A549 (cell line): Measurements from ENCODE around the gene ANKRD33.

Experiments
- BHLHE40 ChIP-seq: IDR thresholded peaks from 2 replicates; pipeline ENCODE4 v1.6.1; 2012; ENCODE audit warnings: low read depth, low read length, inconsistent platforms
- CHD2 ChIP-seq: fragments of 150-350 bp; IDR thresholded peaks from 2 replicates; pipeline ENCODE4 v1.6.1; 2014; ENCODE audit warnings: low read length; ENCODE audit not compliant: partially characterized antibody
- CTCF ChIP-seq: fragments of >200 bp; sonication (Bioruptor Twin); formaldehyde crosslinking; IDR thresholded peaks from 3 replicates; pipeline ENCODE4 v1.5.1; 2016
- ESRRA ChIP-seq: fragments of 150-350 bp; IDR thresholded peaks from 2 replicates; pipeline ENCODE4 v1.6.1; 2014; ENCODE audit warnings: mild to moderate bottlenecking, low read length, borderline replicate concordance
- FOSL2 ChIP-seq, 2 experiments: fragments of 450-650 bp in 1 of 2; fragments of >200 bp in 1 of 2; sonication (Bioruptor Twin) in 1 of 2; formaldehyde crosslinking; IDR thresholded peaks; 2 replicates each; pipeline versions ENCODE4 v1.5.0 to v1.6.1; 2016 to 2020; ENCODE audit warnings: mild to moderate bottlenecking in 1 of 2, moderate library complexity in 1 of 2
- HOXB5 ChIP-seq: fragments of 250-450 bp; sonication (Bioruptor Pico); IDR thresholded peaks from 2 replicates; pipeline ENCODE4 v1.5.0; 2020; ENCODE audit warnings: mild to moderate bottlenecking, moderate library complexity
- MAX ChIP-seq: IDR thresholded peaks from 2 replicates; pipeline ENCODE4 v1.6.1; 2012
- MYC ChIP-seq: IDR thresholded peaks from 2 replicates; pipeline ENCODE4 v1.6.1; 2012; ENCODE audit warnings: mild to moderate bottlenecking, inconsistent platforms, low read length, improper control_type of control experiment, borderline replicate concordance

GRCh38 chr12:51850965-51851299 lies 37.0 kb upstream of the ANKRD33 start:
- TF ChIP-seq MAX = no peak
- no peak for TF ChIP-seq MYC
- TF ChIP-seq CTCF = no peak
- no peak for TF ChIP-seq BHLHE40
- TF ChIP-seq ESRRA = no peak
- TF ChIP-seq HOXB5 = no peak
- no peak for TF ChIP-seq CHD2
- no peak for TF ChIP-seq FOSL2 (IDR thresholded peaks at IDR 0.05)
- no peak for TF ChIP-seq FOSL2 (CRISPR knock-in tag; IDR thresholded peaks at IDR 0.05)
